ENCODE measurements around the gene EPX.

The EPX gene

GRCh38 chr17:58228679-58229078 lies 36.2 kb downstream of the EPX start:
- no peak for DNase-seq (ENCODE audit: low read depth in 2 of 2)

DNA sequence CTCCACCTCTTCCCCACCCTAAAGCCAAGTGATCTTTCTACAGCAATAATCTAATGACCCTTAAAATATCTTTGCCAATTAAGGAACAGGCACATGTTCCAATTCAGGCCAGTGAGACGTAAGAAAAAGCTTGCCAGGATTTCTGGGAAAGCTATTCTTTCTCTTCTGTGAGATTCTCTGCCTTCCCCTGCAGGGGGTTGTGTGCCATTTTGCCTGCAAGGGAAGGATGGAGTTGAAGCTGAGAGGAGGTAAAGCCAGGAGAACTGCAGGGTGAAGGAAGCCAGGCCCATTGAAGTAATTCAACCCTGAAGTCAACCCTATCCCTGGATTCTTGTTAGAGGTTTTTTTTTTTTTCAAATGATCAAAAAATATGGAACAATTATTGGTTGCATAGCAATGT lies 36.9 kb downstream of the EPX start:
- no peak for DNase-seq (ENCODE audit: low read depth in 2 of 2)

GRCh38 chr17:58229881-58230280 lies 37.4 kb downstream of the EPX start:
- DNase-seq (ENCODE audit: low read depth in 2 of 2): no peak

DNA sequence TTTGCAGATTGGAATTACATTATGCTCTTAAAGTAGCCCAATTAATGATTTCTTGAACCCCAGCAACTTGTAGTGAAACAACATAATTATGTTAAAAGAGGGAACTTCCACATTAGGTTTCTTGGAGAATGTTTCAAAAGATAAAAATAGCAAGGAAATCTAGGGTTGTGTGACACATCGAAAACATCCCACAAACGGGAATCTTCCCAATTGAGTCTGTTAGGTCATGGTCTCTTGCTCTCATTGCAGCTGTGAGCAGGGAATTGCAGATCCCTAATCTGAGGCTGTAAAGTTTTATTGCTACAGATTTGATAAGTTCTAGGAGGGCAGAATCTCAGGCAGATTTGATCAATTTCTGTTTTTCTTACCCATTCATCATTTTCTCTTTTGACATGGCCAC lies 39.1 kb downstream of the EPX start:
- no peak for DNase-seq (ENCODE audit: low read depth in 2 of 2)

DNA sequence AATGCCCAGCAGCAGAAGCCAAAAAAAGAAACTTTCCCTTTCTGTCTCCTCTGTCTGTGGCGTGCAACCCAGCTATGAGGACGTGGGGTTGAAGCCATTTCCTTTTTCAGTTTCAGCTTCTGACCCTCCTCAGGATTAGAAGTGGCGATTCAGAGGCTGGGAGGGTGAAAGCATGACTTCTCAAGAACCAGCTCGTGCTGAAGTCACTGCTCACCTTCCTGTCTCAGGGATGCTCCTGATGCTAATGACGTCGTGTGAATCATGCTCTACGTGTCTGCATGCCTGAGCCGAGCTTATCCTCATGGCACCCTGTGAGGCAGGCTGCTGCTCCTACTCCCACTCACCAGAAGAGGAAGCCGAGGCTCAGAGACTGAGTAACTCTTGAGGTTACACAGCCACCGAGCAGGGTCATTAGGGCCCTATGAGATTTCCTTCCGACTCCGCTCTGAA lies 40.2 kb downstream of the EPX start:
- DNase-seq (ENCODE audit: low read depth in 2 of 2): peak in 1 of 2 donors; percentile 31

- DNase-seq (ENCODE audit: low read depth in 2 of 2): no peak
These were observed 41.0 kb downstream of the EPX start for GRCh38 chr17:58233543-58233942.

DNA sequence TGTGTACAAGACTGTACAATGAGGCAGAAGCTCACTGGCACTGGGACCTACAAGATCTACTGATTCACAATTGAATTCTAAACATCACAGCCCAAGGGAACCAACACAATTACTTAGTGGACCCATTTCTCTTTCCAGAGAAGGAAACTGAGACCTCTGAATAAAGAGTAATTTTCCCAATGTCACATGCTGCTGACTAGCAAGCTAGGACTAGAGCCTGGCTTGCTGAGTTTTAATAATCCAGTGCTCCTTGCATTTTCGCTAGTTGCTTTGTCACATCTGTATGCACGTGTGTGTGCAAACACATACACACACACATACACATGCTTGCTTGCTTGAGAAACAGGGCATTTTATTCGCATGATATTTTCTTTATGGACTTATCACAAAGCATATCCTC lies 42.0 kb downstream of the EPX start:
- DNase-seq (ENCODE audit: low read depth in 2 of 2): no peak

GRCh38 chr17:58235821-58236220 lies 43.3 kb downstream of the EPX start:
- DNase-seq (ENCODE audit: low read depth in 2 of 2): no peak

DNA sequence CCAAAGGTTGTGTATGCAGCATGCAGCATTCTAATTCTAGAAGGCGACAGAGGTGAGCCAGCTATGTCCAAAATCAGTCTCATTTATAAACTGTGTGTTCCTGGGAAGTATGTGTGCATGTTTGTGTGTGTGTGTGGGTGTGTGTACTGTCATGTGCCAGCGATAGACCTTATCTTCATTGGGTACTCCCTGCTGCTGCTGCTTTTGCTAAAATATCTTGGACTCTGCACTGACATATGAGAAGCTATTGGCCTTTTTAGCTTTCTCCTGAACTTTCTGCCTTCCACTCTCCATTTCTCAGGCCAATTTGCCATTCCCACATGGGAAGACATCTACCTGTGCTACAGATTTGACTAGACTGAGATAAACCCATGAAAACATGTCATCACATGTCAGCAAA lies 43.9 kb downstream of the EPX start:
- DNase-seq (ENCODE audit: low read depth in 2 of 2): no peak

DNA sequence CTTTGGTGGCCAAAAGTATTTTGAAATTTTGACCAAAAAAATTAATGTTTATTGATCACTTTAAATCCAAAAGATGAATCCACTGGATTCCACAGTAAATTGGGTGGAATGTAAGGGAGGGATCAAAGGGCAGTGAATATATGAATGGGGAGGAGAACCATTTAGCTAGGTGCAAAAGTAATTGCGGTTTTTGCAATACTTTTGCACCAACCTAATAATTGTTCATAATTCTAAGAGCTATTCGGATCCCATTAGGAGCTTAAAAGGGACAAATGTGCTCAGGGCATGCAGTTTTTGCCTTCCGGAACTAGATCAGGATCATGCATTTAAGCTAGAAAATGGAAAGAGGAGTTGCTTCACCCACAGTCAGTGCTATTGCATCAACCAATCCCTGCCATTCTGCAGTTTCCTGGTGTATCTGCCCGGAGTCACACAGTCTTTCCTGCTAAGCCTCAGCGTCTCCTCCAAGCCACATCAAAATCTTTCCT lies 45.7 kb downstream of the EPX start, which contains the start of gene LPO:
Gene LPO, plus strand, starts transcription at position 438 of the 488 bp plus-strand sequence. CDS start 4,396 bp downstream, outside the sequence.
- no peak for DNase-seq (ENCODE audit: low read depth in 2 of 2)

GRCh38 chr17:58239987-58240386 lies 47.5 kb downstream of the EPX start:
- DNase-seq (ENCODE audit: low read depth in 2 of 2): no peak

- peak; percentile 19 to 35 for DNase-seq (ENCODE audit: low read depth in 2 of 2)
These were observed 49.8 kb downstream of the EPX start for GRCh38 chr17:58242171-58242784.

GRCh38 chr17:58244963-58245362 lies 52.4 kb downstream of the EPX start:
- DNase-seq (ENCODE audit: low read depth in 2 of 2): no peak

DNA sequence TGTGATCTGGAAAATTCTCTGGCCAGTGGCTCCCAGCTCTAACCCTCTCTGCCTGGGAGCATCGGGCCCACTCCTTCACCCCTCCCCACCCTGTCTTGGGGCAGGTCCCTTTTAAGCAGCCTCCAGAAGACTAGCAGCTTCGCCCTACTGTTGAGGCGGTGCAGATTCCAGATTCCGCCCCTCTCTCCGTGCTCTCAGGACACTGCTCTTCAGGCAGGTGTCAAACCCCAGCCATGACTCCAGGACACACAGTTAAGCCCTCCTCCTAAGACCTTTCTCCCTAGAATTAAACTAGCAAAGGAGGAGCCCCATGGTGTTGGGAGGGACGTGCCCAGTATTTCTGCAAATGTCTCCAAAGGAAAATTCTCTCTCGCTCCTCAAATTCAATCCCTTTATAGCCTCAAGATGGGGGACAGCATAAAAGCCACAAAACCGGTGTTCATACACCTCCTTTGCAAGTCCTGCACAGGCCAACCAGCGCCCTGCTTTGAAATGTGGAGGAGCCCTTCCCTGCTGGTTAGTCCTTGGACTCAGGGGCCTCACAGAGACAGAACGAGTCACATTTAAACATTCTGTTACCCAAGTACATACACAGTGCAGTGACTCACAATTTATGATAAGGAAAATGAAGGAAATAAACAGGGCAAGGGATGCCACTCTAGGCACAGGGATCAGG lies 53.0 kb downstream of the EPX start:
- DNase-seq (ENCODE audit: low read depth in 2 of 2): no peak

- DNase-seq (ENCODE audit: low read depth in 2 of 2): no peak
These were observed 53.7 kb downstream of the EPX start for GRCh38 chr17:58246104-58246740.

DNA sequence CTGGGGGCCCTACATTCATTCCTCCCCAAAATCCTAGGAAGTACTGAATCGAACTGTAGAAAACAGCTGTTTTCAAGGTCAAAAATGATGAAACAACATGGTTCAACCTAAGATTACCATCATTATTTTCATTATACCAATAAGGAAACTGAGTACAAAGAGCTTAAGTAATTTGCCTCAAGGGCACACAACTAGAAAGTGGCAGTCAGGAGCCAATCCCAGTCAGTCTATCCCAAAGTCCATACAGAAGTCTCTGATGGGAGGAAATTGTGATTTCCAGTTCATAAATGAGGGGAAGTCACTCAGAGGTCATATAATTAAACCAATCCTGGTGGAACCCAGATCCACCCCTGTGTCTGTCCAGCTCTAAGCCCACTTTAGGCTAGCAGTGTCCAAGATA lies 54.3 kb downstream of the EPX start:
- no peak for DNase-seq (ENCODE audit: low read depth in 2 of 2)

DNA sequence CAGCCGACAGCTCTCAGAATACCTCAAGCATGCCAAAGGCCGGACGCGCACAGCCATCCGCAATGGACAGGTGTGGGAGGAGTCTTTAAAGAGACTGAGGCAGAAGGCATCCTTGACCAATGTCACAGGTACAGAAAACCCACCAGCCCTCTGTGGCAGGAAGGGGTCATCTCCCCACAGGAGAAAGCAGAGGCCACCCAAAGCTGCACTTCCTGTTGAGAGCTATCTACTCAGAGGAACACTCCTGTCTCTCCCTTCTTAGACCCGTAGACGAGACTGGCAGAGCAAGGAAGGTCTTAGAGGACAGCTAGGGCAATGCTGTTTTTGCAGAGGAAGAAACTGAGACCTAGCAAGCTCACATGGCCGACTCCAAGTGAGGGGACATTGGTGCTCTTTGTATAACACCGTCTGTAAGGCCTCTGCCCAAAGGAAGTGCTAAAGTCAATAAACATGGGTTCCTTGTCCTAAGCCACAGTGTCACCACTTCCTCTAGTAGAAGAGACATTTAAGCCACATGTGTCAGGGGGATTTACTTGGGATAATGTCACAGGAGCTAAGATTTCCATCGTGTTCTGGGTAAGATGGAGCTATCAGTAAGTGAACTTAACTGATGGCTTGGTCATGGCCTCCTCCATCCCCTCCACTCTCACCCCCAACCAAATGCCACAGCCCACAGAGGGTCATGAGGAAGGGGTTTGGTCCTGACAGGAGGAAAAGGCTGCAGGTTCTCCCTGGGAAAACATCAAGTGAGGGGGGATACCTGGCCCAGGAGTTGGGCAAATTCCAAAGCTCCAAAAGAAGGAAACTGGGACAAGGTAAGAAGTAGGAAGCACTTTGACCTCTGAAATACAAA lies 55.2 kb downstream of the EPX start:
- DNase-seq (ENCODE audit: low read depth in 2 of 2): no peak

GRCh38 chr17:58248955-58249269 lies 56.4 kb downstream of the EPX start:
- DNase-seq (ENCODE audit: low read depth in 2 of 2): no peak

GRCh38 chr17:58249270-58250133 lies 57.0 kb downstream of the EPX start:
- DNase-seq (ENCODE audit: low read depth in 2 of 2): peak; percentile 68 to 73

DNA sequence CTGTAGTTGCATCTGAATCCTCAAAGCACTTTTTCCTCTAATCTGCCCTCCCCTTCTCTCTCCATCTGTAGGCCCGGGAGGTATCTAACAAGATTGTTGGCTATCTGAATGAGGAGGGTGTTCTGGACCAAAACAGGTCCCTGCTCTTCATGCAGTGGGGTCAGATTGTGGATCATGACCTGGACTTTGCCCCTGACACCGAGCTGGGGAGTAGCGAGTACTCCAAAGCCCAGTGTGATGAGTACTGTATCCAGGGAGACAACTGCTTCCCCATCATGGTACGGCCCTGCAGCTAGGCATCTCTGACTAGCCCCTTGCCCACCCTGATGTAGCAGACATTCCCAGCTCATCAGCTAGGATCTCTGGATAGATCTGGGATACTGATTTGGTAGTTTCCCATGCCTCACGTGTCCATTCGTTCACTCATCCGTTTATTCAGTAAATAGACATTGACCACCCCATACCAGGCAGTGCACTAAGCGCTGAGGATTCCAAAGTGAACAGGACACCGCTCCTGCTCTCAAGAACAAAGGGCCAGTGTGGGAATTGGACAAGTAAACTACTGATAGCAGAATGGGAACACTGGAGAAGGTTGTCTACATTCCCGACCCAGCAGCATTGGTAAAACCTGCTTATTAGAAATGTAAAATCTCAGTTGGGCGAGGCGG lies 58.0 kb downstream of the EPX start:
- DNase-seq (ENCODE audit: low read depth in 2 of 2): no peak

DNA sequence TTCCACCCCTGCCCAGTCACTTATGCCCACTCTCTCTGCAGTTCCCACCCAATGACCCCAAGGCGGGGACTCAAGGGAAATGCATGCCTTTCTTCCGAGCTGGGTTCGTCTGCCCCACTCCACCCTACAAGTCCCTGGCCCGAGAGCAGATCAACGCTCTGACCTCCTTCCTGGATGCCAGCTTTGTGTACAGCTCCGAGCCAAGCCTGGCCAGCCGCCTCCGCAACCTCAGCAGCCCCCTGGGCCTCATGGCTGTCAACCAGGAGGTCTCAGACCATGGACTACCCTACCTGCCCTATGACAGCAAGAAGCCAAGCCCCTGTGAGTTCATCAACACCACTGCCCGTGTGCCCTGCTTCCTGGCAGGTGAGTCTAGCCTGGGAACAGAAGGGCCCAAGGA lies 59.6 kb downstream of the EPX start:
- DNase-seq (ENCODE audit: low read depth in 2 of 2): no peak
